HG02852 (cell line): ENCODE measurements around the gene PRLH.

Experiments used
- ATAC-seq: cut with Tn5 transposase; IDR thresholded peaks from one replicate; pipeline ENCODE4 v1.9.1; 2021; ENCODE audit warnings: mild to moderate bottlenecking, moderate library complexity; ENCODE audit not compliant: unreplicated experiment

Gene PRLH

DNA sequence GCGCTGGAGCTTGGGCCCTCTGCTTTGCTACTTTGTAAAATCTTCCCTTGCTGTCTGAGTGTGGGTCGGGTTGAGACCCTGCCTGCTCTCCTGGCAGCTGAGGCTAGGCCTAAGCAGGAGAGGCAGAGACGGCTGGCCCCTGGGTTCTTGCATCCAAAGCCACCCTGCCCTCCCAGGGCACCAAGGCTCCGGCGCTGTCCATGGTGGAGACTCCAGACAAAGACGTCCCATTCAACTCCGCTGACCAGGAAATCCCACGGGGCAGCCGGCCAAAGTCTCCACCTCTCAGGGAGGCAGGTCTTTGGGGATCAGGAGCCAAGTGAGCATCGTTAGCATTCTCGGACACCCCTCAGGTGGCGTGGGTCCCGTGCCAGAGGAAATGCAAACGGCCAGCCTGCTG, 2.6 kb upstream of the PRLH start:
- ATAC-seq, result no peak

DNA sequence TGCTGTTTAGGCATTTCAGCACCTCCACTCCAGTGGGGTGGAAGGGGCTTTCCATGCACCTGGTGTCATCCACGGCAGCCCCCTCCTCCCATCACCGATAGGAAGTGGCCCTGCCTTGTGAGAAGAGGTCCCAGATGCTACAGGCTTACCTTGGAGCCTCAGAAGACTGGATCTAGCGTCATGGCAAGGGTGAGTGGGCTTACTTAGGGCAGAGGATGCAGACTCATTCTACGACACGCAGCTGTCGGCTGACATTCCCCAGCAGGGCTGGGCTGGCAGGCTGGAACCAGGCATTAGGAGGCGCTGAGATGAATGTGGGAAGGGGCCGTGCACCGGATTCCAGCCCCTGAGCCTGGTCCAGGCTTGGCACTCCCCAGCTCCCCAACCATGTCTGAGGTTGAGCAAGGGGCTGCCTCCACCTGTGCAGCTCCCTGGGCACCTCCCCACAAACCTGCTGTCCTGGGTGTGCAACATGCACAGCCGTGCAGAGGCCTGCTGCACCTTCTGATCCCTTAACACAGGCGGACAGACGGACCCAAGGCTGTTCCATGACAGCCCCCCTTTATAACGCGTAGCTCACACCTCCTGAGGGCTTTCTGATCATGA, 1.7 kb upstream of the PRLH start:
- no peak for ATAC-seq

DNA sequence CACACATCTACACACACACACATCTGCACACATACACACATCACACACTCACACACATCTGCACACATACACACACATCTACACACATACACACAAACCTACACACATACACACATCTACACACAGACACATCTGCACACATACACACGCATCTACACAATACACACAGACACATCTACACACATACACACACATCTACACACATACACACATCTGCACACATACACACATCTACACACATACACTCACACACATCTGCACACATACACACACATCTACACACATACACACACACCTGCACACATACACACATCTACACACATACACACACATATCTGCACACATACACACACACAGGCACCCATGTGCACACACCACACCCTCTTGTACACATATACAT, 400 bp upstream of the PRLH start:
- ATAC-seq, result no peak

DNA sequence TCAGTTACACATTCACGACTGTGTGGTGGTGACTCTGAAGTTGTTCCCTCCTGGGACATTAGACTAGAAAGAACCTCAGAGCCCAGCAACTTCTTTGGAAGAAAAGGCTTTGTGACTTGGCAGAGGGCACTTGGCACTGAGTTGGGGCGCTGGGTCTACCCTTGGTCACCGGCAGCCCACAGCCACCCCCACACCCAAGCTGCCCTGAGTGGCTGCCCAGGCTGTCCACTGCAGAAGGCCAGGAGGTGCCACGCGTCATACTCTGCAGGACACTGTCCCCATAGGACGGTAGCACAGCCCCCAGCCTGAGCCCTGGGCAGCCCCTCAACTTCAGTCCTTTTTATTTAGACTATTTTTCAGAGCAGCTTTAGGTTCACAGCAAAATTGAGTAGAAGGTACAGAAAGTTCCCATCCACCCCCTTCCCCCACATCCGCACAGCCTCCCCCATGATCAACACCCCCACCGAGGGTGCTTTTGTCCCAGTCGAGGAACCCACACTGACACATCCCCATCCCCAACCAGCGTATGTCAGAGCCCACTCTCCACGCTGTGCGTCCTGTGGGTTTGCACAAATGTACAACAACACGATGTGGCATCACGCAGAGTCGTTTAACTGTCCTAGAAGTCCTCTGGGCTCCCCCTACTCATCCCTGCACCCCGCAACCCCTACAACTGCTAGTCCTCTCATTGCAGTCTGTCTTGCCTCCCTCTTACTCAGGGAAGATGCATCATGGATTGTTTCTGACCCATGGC, 1.1 kb downstream of the PRLH start:
- ATAC-seq, result no peak

DNA sequence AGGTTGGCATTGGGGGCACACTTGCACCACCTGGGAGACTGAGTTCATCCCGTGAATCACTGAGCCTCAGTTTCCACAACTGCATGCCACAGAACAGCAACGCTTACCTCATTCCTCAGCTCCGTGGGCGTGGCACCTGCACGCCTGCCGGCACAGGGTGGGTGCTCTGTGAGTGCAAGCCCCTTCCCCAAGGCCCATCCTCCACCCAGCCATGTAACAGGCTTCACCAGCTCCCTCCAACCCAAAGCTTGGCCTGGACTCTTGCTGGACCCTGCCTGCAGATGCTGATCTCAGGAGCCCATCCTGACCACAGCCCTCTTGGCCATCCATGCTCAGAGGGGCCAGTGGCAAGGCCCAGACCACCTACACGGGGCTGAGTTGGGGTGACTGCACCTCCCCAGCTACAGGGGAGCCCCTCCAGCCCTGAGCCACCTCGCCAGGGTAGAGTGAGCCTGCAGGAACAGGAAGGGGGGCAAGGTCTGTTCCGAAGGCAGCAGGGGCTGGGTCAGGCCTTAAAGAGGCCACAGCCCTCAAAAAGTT, 1.8 kb downstream of the PRLH start:
- no peak for ATAC-seq

DNA sequence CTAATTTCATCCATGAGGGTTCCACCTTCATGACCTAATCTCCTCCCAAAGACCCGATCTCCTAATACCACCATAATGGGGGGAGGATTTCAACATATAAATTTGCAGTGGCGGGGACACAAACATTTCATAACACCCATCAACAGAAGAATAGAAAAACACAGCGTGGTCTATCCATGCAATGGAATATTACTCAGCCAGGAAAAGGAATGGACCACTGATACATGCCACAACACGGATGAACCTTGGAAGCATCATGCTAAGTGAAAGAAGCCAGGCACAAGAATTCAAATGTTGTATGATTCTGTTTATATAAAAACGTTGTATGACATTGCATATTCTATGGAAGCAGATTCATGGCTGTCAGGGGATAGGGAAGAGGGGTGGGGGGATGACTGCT, 2.7 kb downstream of the PRLH start:
- no peak for ATAC-seq

DNA sequence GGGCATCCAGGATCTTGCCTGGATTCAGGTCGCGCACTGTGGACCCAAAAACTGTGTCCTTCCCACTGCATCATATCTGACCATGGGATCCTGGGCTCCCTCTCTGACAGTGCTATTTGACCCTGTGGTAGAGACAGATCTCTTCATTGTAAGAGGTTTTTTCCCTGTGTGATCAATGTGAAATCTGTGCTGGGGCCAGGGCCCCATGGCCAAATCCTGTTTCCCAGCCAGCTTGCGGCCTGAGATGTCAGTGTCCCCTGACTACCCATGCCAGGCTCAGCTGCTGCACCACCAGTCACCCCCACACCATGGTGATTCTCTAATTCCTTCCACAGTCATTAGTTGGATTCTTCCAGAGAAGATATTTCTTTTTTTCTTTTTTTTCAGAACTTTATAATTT, 3.5 kb downstream of the PRLH start:
- no peak for ATAC-seq

DNA sequence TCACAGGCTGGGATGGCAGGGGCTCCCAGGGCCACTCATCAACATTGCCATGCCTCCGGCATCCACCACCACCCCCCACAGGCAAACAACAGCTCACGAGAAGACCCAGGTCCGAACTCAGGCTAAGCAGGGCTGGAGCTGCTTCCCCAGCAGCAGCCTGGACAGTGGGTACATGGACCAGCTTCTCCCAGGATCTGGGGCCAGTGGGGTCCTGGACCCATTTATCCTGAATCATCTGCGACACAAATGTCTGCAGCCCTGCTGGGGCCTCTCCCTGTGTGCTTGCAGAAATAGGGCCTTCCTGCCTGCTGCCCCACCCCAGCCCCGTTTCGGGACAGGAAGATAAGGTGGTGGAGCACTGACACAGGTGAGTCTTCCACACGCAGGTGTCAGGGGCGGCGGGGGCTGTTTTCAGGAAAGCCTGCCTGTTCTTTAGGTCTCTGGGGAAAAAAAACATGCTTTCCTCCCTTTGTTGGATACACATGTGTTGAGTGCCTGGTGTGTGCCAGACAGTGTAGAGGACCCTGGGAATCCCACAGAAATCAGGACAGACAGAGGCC, 4.5 kb downstream of the PRLH start:
- ATAC-seq, result no peak

DNA sequence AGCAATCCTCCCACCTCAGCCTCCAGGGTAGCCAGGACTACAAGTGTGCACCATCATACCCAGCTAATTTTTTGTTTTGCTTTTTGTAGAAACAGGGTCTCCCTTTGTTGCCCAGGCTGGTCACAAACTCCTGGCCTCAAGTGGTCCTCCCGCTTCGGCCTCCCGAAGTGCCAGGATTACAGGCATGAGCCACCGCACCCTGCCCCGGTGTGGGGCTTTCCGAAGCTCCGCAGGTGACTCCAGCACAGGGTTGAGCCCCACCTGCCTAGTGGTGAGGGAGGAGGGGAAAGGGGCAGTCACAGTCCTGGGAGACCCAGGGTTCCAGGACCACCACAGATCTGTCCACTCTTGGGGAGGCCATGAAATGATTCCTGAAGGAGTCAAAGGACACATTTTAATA, 5.2 kb downstream of the PRLH start:
- no peak for ATAC-seq

DNA sequence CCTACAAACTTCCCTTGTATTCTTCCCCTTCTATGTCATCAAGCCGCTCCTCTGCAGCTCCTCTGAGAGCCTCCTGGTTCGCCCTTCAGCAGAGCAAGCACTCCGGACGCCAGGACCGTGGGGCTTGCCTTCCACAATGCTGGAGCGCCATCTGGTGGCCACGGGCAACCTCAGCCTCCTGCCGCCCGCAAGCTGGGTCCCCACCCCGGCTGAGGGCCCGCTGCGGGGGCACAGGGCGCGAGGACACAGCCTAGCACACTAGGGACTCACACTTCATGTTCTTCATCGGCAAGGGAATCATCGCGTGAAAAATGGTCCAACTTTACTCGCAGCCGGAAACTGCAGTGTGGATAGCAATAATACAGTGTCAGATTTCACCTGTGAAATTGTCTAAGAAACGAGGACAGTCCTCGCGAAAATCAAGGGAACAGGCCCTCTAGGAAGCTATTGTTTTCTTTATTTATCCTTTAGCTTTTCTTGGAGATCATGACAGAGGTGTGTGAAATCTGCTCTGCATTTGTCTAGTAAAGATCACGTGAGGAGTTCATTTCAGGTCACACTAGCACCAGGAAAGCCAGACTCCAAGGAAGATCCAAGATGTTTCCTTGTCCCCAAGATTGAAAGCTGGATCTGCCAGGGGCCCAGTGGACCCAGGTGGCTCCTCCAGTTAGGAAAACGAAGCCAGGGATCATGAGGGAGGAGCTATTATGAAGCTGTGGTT, 5.8 kb downstream of the PRLH start:
- peak; percentile 86 for ATAC-seq

DNA sequence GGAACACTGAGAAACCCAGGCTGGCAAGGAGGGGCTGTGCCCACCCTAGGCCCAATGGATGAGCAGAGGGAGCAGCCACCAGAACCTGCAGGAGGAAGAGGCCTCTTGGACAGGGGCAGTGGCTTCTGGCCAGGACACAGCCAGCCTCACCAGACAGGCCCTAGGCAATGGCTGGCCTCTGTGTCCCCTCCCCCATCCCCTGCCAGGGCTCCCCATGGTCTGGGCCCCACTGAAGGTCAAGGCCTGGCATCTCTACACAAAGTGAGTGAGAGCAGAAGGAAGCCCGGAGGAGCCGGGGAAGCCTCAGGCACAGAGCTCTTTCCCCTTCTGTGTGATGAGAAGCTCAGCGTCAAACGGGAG, 6.3 kb downstream of the PRLH start:
- ATAC-seq, result no peak

DNA sequence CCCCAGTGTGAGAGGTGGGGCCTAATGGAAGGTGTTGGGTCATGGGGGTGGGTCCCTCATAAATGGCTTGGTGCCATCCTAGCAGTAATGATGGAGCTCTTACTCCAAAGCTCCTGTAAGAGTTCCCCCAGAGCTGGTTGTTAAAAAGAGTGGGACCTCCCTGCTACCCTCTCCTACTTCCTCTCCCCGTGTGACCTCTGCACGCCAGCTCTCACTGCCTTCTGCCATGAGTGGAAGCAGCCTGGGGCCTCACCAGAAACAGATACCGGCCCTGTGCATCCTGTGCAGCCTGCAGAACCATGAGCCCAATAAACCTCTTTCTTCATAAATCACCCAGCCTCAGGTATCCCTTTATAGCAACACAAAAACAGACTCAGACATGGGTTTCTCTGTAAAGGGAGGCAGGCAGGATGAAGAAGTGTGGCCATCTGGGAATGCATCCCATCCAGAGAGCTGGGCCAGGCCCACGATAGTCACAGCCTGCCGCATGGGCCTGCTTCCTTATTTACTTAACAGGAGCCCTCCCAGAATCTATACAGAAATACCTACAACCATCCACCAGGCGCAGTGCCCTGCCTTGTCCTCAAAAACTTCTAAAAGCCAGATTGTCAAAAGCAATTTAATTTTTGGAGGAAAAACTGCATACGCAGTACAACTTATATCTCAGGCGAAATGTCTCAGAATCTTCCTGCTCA, 7.5 kb downstream of the PRLH start:
- no peak for ATAC-seq

DNA sequence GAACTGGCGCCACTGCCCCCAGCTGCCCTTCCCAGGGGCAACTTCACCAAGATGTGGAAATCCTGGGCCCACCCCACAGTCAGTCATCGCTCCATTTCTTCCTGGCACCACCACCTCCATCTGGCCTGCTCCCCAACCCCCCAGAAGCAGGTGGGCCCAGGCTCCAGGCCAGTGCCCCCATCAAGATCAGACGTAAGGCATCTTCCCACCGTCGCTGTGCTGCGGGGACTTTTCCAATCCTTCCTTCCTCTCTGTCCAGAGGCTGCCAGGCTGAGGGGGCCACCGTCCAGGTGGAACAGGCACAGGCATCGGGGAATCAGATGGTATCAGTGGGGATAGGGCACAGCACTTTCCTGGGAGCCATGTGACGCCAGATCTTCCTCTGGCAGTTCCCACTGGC, 8.1 kb downstream of the PRLH start:
- no peak for ATAC-seq

DNA sequence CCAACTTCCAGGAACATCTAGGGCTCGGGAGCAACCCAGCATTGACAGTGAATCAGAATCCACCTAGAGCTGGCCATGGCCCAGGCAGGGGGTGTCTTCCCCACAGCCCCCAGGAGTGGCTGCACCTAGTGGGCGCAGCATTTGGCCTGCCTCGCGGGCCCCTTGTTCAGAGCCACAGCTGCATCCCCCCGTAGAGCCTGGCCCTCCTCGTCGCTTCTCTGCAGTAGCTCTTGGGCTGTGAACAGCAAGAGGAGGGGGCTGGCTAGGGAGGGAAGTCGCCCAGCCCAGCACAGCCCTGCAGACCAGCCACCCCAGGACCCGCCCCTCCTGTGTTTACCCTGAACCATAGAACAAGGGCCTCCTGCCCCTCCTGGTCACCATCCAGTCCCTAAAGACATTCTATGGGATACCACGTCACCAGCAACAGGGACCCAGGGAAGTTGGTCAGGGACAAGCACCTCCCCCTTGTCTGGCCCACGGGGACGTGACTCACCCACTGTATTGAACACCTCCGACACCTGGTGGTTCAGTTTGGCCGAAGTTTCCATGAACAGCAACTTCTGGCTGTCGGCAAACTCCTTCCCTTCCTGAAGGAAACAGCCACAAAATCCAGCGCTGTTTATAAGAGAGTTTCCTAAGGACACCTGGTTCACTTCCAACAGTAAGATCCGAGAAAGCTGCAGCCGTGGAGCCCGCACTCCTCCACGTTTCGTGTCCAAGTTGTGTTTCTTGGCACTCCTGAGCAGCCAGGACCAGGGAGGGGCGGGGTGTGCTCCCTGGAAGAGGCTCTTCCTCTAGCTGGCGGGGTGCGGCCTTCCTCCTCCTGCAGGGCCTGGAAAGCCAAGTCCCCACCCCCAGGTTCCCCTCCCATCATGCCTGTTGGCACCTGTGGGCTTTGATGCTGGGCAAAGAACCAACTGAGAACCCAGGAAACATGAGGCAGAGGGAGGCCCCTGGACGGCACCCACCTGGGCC, 8.8 kb downstream of the PRLH start:
- no peak for ATAC-seq

DNA sequence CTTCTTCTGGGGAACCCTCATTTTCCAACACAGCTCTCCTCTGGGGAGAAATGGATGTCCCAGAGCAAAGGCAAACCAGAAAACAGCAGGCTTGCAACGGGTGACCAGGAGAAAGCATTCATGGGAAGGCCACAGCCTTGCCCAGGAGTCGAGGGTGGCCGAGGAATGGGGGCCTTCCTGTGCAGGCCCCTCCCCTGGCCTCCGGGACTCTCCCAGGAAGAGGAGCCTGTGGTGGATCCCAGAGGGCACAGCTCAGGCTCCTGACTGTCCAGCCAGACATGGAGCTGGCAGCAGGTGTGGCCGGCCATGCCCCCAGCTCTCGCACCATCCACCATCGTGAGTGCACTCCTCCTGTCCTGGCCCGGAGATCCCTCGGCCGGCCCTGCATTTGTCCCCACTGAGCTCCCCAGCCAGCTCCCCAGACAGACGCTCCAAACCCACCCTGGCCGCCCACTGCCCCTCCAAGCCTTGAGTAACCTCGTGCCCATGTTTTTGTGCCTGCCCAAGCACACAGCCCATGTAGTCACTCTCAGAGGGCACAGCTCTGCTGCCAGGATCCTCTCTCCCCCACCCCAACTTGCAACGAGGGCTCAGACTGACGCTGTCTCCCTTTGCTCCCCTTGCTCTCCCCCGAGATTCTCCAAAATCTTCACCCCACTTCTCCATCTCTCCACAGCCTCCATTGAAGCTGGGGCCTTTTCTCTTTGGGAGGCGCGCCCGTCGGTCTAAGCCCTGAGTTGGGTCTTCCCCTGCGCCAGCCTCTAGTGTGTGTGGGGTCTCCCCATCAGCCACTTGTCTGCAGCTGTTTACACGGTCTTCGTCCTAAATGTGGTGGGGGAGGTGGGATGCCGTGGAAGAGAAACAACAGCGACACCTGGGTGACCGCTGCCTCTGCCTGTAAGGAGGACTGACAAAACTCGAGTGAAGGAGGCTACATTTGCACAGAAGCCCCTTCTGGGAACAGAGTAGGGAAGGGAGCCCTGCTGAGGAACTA, 9.8 kb downstream of the PRLH start:
- no peak for ATAC-seq

DNA sequence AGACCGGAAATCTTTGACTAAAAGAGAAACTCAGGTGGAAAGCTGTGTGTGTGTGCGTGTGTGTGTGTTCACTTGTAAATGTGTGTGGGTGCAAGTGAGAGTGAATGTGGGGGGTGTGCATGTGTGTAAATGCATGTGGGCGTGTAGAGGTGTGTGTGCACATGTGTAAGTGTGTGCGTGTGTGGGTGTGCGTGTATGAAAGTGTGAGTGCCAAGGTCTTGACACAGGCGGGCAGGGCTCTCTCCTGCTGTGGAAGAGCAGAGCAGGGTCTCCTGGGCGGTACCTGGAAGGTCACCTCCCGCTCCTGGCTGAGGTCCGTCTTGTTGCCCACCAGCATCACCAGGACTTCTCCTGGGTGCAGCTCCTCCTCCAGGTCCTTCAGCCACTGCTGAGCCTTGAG, 10.6 kb downstream of the PRLH start:
- ATAC-seq, result no peak

DNA sequence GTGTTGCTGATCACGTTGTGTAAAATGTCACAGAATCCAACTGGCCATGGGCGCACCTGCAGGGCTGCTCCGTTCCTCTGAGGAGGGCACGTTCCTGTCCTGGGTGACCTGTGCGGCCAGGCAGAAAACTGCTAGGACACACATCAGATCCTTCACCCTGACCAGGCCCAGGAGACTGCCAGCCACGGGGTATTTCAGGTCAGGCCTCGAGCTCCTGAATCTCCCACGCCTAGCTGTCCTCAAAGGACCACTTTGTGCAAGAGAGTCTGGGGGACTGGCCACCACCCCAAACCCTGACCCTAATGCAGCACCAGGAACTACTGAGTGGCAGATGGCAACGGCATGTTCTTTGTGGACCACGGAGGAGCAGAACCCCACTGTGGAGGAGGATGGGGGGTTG, 11.1 kb downstream of the PRLH start:
- no peak for ATAC-seq

DNA sequence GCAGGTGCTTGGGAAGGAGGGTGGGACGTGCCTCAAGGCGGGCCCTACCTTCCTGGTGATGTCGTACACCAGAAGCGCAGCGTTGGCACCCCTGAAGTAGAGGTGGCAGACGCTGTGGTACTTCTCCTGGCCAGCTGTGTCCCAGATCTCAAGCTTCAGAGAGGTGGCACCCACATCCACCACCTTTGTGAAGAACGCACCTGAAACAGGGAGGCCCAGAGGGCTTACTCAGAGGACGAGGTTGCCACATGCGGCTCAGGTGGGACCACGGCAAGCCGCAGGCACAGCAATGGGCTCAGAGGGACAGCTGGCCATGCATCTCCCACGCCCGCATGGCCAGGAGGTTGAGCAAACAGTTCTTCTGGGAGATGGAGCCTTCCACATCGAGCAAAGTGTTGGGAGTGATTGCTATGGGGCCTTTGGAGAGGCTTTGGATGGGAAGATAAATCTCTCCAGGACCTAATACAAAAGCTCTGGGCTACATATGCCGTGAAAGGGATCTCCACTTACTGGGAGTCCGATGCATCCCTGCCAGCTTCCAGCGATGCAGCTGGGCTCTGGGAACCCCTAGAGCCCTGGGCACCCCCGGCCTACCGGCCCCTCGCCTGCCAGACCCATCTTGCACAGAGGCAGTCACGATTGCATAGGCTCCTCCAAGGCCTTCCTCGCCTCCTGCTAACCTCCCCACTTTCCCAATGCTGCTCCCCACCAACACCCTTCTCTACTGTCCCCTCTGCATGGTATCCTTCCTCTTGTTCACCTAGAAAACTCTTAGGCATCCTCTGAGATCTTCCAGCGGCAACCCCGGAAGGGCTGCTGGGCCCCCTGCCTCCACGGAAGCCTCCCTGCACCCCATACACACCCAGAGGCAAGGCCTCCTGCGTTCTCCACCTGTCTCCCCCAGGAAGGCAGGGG, 11.8 kb downstream of the PRLH start:
- ATAC-seq, result no peak
